H1 (cell line): ENCODE measurements around the gene ABI3BP. TPM values are rescaled to one million over a fixed set of nuclear protein-coding genes. Genes with fewer than 3 reads are reported as not detected.

Experiments used
- NRF1 ChIP-seq: IDR thresholded peaks from 2 replicates; pipeline ENCODE4 v1.6.1; 2011; ENCODE audit warnings: mild to moderate bottlenecking, low read depth, low read length, improper control_type of control experiment
- RBBP5 ChIP-seq: IDR thresholded peaks from 2 replicates; pipeline ENCODE4 v1.7.1; 2012; ENCODE audit warnings: low read depth, mild to moderate bottlenecking, inconsistent platforms, low read length, moderate library complexity, borderline replicate concordance
- polyA plus RNA-seq, 7 experiments: library from polyadenylated mRNA; depleted of rRNA in 3 of 7; stranded (reverse) in 5 of 7; unstranded in 2 of 7; fragments of >200 nt in 5 of 7; fragments of 200-250 nt in 2 of 7; gene quantifications; 1 replicate in 5 of 7; 2 replicates in 1 of 7; 4 replicates in 1 of 7; pipeline versions ENCODE4 v1.2.1 to v1.2.3, GENCODE V29; 2011 to 2013; ENCODE audit warnings: missing spikeins in 2 of 7, mixed read lengths in 2 of 7
- total RNA-seq: library from RNA; stranded (reverse); fragmentation: NEBNext Ultra II Directional; extraction: Animal tissue kit (Norgen Biotek cat#: 25700); gene quantifications from 2 replicates; pipeline ENCODE4 v1.2.1, GENCODE V29; 2021

Gene ABI3BP
- total and polyA plus RNA-seq, 2 of the 8 experiments (the other 6 are each of a cell fraction or from before 2014, with no cell fraction given) = 0.08 to 0.32 TPM

- TF ChIP-seq RBBP5 (no peak), NRF1 (no peak)
Measured at GRCh38 chr3:100781301-100781700, 211.9 kb downstream of the ABI3BP start (continued).
